Measurements from ENCODE around the gene FREY1.

GRCh38 chr11:45877845-45878244 is 29.2 kb downstream of the FREY1 start:
- TF ChIP-seq, protein P1, sequence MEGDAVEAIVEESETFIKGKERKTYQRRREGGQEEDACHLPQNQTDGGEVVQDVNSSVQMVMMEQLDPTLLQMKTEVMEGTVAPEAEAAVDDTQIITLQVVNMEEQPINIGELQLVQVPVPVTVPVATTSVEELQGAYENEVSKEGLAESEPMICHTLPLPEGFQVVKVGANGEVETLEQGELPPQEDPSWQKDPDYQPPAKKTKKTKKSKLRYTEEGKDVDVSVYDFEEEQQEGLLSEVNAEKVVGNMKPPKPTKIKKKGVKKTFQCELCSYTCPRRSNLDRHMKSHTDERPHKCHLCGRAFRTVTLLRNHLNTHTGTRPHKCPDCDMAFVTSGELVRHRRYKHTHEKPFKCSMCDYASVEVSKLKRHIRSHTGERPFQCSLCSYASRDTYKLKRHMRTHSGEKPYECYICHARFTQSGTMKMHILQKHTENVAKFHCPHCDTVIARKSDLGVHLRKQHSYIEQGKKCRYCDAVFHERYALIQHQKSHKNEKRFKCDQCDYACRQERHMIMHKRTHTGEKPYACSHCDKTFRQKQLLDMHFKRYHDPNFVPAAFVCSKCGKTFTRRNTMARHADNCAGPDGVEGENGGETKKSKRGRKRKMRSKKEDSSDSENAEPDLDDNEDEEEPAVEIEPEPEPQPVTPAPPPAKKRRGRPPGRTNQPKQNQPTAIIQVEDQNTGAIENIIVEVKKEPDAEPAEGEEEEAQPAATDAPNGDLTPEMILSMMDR (IDR thresholded peaks at IDR 0.05), result no peak
- TF ChIP-seq POLR2A (IDR thresholded peaks at IDR 0.05) (no peak), EP300 (IDR thresholded peaks at IDR 0.05) (no peak), POLR2AphosphoS5 (IDR thresholded peaks at IDR 0.05) (no peak)

Measured in upper lobe of left lung (tissue), 4 donors.